SU-DHL-6 (cell line): Measurements from ENCODE around the gene MED7.

Experiments used
- CTCF ChIP-seq: fragments of 200-600 bp; sonication (generic); IDR thresholded peaks from one replicate; pipeline ENCODE4 v1.5.1; 2017; ENCODE audit warnings: antibody characterized with exemption, mild to moderate bottlenecking, low read length, moderate library complexity; ENCODE audit not compliant: insufficient read depth, poor library complexity, severe bottlenecking
- EZH2phosphoT487 ChIP-seq: fragments of 200-600 bp; sonication (generic), shearing (Covaris generic); conservative IDR thresholded peaks from 2 replicates; pipeline ENCODE4 v1.6.1; 2018; ENCODE audit warnings: mild to moderate bottlenecking, antibody characterized with exemption, low read length, moderate library complexity, mixed read lengths

GRCh38 chr5:157157293-157157891 lies 14.7 kb upstream of the MED7 start:
- TF ChIP-seq CTCF = no peak
- no peak for TF ChIP-seq EZH2phosphoT487
